ENCODE results near the gene HS3ST4. TPM values are rescaled to one million over a fixed set of nuclear protein-coding genes. Genes with fewer than 3 reads are reported as not detected.

Gene HS3ST4
- total RNA-seq, 1 donor from 2014 or later = 0.32 TPM

DNA sequence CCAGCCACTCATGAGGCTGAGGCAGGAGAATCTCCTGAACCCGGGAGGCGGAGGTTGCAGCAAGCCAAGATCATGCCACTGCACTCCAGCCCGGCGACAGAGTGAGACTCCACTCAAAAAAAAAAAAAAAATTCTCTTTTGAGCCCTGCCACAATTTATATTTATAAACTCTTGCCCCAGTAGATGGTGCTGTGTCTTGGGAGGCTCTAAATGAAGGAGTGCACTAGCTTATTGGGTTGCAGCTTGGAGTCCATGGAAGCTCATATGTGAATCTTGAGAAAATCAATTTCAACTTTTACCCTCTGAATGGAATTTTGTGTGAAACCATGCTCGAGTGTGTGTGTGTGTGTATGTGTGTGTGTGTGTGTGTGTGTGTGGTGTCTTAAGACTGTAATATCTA lies 420.1 kb downstream of the HS3ST4 start:
- H3K9me3 ChIP-seq = no peaks in the 10 kb centered on the region
- intact Hi-C loops (cut with DNase I) = no loop called here

DNA sequence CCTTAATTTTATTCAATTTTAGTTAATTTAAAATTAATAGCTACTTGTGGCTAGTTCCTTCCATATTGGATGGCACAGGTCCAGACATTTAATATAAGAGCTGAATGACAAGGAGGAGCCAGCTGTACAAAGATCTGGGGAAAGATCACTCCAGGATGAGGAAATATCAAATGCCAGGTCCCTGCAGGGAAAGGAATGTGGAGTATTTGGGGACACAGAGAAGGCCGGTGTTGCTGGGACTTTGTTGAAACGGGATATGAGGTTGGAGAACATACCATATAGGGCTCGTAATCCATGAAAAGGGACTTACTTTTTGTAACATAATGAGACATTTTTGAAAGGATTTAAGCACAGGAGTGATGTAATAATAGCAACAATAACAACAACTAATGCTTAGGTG lies 426.8 kb downstream of the HS3ST4 start:
- DNase-seq = no peak
- TF ChIP-seq, protein P1, sequence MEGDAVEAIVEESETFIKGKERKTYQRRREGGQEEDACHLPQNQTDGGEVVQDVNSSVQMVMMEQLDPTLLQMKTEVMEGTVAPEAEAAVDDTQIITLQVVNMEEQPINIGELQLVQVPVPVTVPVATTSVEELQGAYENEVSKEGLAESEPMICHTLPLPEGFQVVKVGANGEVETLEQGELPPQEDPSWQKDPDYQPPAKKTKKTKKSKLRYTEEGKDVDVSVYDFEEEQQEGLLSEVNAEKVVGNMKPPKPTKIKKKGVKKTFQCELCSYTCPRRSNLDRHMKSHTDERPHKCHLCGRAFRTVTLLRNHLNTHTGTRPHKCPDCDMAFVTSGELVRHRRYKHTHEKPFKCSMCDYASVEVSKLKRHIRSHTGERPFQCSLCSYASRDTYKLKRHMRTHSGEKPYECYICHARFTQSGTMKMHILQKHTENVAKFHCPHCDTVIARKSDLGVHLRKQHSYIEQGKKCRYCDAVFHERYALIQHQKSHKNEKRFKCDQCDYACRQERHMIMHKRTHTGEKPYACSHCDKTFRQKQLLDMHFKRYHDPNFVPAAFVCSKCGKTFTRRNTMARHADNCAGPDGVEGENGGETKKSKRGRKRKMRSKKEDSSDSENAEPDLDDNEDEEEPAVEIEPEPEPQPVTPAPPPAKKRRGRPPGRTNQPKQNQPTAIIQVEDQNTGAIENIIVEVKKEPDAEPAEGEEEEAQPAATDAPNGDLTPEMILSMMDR (IDR thresholded peaks at IDR 0.05) = no peak
- no peak overlapping the region for H3K4me3 ChIP-seq
- no peaks in the 10 kb centered on the region for H3K27me3 ChIP-seq
- H3K27ac ChIP-seq = no peak overlapping the region
- intact Hi-C loops (cut with DNase I) = no loop called here
- H3K4me1 ChIP-seq = no peaks in the 10 kb centered on the region
- no peaks in the 10 kb centered on the region for H3K9me3 ChIP-seq
- no peak for ATAC-seq
- no peaks in the 10 kb centered on the region for H3K36me3 ChIP-seq

More for the DNA sequence above, 420.1 kb downstream of the HS3ST4 start:
- TF ChIP-seq, protein P1 (IDR thresholded peaks at IDR 0.05) = no peak
- H3K4me1 ChIP-seq = no peaks in the 10 kb centered on the region
- H3K4me3 ChIP-seq = no peak overlapping the region
- no peak overlapping the region for H3K27ac ChIP-seq
- ATAC-seq = no peak
- no peaks in the 10 kb centered on the region for H3K27me3 ChIP-seq
- H3K36me3 ChIP-seq = no peaks in the 10 kb centered on the region
- no peak for DNase-seq

DNA sequence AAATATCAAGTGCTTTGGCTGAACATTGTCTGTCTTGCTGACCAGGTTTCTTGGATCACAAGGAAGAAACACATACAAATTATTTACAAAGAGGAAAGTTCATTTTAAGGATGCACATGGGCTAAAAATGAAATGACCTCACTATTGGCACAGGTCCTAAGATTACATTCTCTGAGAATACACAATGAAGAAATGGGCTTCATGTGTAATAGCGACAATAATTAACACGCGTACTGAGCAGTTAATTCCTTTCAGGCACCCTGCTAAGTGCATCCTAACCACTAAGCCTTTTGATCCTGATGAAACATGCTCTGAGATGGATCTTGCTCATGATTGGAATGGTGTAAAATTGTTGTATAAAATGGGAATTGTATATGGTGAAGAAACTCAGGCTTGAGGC lies 429.0 kb downstream of the HS3ST4 start:
- Histone ChIP-seq H3K36me3 (no peaks in the 10 kb centered on the region), H3K4me1 (no peaks in the 10 kb centered on the region), H3K9me3 (no peaks in the 10 kb centered on the region), H3K4me3 (no peak overlapping the region), H3K27me3 (no peaks in the 10 kb centered on the region), H3K27ac (no peak overlapping the region)
- ATAC-seq (no peak), DNase-seq (no peak)
- TF ChIP-seq, protein P1 (IDR thresholded peaks at IDR 0.05) = no peak
- intact Hi-C loops (cut with DNase I) = no loop called here

DNA sequence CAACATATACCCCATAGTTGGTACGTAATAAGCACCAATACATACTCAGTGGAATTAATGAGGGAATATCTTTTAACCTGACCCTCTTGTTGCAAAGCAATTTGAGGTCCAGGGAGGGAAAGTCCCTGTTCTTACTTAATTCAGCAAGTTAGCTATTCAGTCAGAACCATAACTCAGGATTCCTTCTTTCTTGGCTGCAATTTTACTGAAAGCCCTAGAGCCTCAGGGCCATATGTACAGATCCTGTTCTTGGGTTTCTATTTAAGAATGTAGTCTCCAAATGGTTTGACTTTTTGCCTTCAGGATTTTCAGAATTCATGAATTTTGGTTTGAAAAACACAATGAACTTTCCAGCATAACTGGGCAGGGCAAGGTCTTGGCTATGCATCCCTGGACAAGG lies 436.5 kb downstream of the HS3ST4 start:
- no peak for ATAC-seq
- H3K9me3 ChIP-seq = no peaks in the 10 kb centered on the region
- no peak overlapping the region for H3K27ac ChIP-seq
- H3K36me3 ChIP-seq = no peaks in the 10 kb centered on the region
- H3K4me3 ChIP-seq = no peak overlapping the region
- DNase-seq = no peak
- no peaks in the 10 kb centered on the region for H3K4me1 ChIP-seq
- TF ChIP-seq, protein P1 (IDR thresholded peaks at IDR 0.05) = no peak
- intact Hi-C loops (cut with DNase I) = no loop called here
- H3K27me3 ChIP-seq = no peaks in the 10 kb centered on the region

DNA sequence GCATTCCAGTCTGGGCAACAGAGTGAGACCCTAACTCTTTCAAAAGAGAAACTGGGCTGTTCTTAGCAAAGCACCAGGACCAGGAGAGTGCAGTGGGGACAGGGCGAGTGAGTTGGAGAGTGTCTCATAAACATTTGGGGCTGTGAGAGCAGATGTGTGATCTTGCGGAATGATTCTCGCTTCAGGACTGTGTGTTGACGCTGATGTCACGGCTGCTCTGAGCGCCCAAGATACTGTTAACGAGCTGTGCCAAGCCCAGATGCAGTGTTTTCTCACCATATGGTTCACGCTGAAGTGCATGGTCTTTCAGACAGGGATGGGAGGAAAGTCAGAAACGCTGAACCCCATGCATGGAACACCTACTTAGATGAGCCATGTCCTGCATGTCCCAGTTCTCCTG lies 438.2 kb downstream of the HS3ST4 start:
- no peak overlapping the region for H3K4me3 ChIP-seq
- ATAC-seq (no peak), DNase-seq (no peak)
- intact Hi-C loops (cut with DNase I) = no loop called here
- no peak overlapping the region for H3K27ac ChIP-seq
- H3K27me3 ChIP-seq = no peaks in the 10 kb centered on the region
- no peaks in the 10 kb centered on the region for H3K4me1 ChIP-seq
- no peaks in the 10 kb centered on the region for H3K9me3 ChIP-seq
- TF ChIP-seq, protein P1 (IDR thresholded peaks at IDR 0.05) = no peak
- no peaks in the 10 kb centered on the region for H3K36me3 ChIP-seq

DNA sequence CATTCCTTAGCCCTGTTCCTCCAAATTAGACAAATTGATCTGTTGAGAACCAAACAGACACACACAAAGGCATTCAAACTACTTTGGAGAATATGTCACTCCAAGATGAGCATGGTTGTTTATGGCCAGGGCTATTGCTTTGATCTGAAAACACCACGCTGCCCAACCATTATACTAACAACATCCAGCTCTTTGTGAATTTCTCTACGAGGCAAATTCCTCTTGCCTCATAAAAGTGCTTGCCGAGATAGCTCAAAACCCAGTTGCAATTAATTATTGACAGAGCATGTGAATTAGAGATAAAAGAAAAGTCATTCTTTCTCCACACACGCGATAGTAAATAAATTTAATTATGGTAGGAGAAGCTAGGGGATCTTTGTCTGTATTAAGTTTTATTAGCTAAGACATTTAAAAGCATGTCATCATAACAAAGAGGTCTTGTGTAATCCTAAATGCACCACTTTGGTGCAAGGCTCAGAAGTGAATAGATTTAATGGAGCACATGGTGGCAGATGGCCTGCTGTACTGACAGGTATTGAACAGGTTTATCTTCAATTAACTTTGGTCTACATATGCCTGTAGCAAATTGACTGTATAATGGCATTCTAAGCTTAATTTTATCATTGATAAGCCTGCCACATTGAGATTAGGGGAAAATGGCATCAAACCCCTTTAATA lies 441.8 kb downstream of the HS3ST4 start:
- no peak for ATAC-seq

More for the DNA sequence above, 441.8 kb downstream of the HS3ST4 start:
- Histone ChIP-seq H3K36me3 (no peaks in the 10 kb centered on the region), H3K27ac (no peak overlapping the region), H3K27me3 (no peaks in the 10 kb centered on the region), H3K9me3 (no peaks in the 10 kb centered on the region), H3K4me3 (no peak overlapping the region), H3K4me1 (no peaks in the 10 kb centered on the region)
- intact Hi-C loops (cut with DNase I) = no loop called here
- no peak for DNase-seq
- TF ChIP-seq, protein P1 (IDR thresholded peaks at IDR 0.05) = no peak
